ENCODE measurements around the gene PNPLA3. TPM values are rescaled to one million over a fixed set of nuclear protein-coding genes. Genes with fewer than 3 reads are reported as not detected.

The PNPLA3 gene
- total RNA-seq, 1 donor from 2014 or later: 0.29 TPM

- intact Hi-C loops (cut with micrococcal nuclease): loop anchor here (2.0 kb wide), 1 partner anchor 25 kb away; no protein-coding TSS in a partner anchor
Measured at GRCh38 chr22:43922123-43922522, 1.5 kb upstream of the PNPLA3 start.

- intact Hi-C loops (cut with micrococcal nuclease): loop anchor here (1.0 to 2.0 kb wide), 3 partner anchors 24 to 111 kb away; partner anchors contain the start of genes EFCAB6 and SAMM50
Measured at GRCh38 chr22:43923191-43923590, 414 bp upstream of the PNPLA3 start.

GRCh38 chr22:43924877-43925276 is 1.3 kb downstream of the PNPLA3 start:
- intact Hi-C loops (cut with micrococcal nuclease): no loop called here

GRCh38 chr22:43925433-43926348 is 2.1 kb downstream of the PNPLA3 start:
- intact Hi-C loops (cut with micrococcal nuclease): no loop called here

- intact Hi-C loops (cut with micrococcal nuclease): no loop called here
Measured at GRCh38 chr22:43926349-43926710, 2.7 kb downstream of the PNPLA3 start.

- intact Hi-C loops (cut with micrococcal nuclease): no loop called here
Measured at GRCh38 chr22:43928468-43928867, 4.9 kb downstream of the PNPLA3 start.

- intact Hi-C loops (cut with micrococcal nuclease): no loop called here
Measured at GRCh38 chr22:43928908-43929307, 5.3 kb downstream of the PNPLA3 start.

GRCh38 chr22:43931771-43932170 is 8.2 kb downstream of the PNPLA3 start:
- intact Hi-C loops (cut with micrococcal nuclease): no loop called here

- intact Hi-C loops (cut with micrococcal nuclease): no loop called here
Measured at GRCh38 chr22:43941449-43941848, 17.8 kb downstream of the PNPLA3 start.

GRCh38 chr22:43944670-43945430 is 21.2 kb downstream of the PNPLA3 start:
- intact Hi-C loops (cut with micrococcal nuclease): no loop called here

GRCh38 chr22:43945632-43946383 is 22.2 kb downstream of the PNPLA3 start:
- intact Hi-C loops (cut with micrococcal nuclease): loop anchor here (1.0 to 2.0 kb wide), 3 partner anchors 23 to 681 kb away; partner anchors contain the start of gene PNPLA3

GRCh38 chr22:43946384-43946667 is 22.7 kb downstream of the PNPLA3 start:
- intact Hi-C loops (cut with micrococcal nuclease): loop anchor here (1.0 to 2.0 kb wide), 3 partner anchors 24 to 680 kb away; partner anchors contain the start of gene PNPLA3

GRCh38 chr22:43948836-43949406 is 25.3 kb downstream of the PNPLA3 start:
- intact Hi-C loops (cut with micrococcal nuclease): no loop called here

GRCh38 chr22:43951391-43951790 is 27.8 kb downstream of the PNPLA3 start:
- intact Hi-C loops (cut with micrococcal nuclease): loop anchor here (10.0 kb wide), 1 partner anchor 543 kb away; the partner anchor contains the start of gene RTL6

- intact Hi-C loops (cut with micrococcal nuclease): loop anchor here (10.0 kb wide), 1 partner anchor 543 kb away; the partner anchor contains the start of gene RTL6
Measured at GRCh38 chr22:43951966-43952365, 28.4 kb downstream of the PNPLA3 start.

GRCh38 chr22:43953988-43954785 is 30.6 kb downstream of the PNPLA3 start:
- intact Hi-C loops (cut with micrococcal nuclease): loop anchor here (2.0 to 10.0 kb wide), 4 partner anchors 39 to 541 kb away; partner anchors contain the start of genes PARVG and RTL6

- intact Hi-C loops (cut with micrococcal nuclease): loop anchor here (1.0 to 10.0 kb wide), 8 partner anchors 32 to 670 kb away; partner anchors contain the start of genes PARVG, PNPLA3 and RTL6
Measured at GRCh38 chr22:43955040-43955882, 31.7 kb downstream of the PNPLA3 start, which contains the start of gene SAMM50. TSS of gene SAMM50 (plus strand) at chr22:43955442. CDS start at chr22:43955578, 136 bp downstream.

- intact Hi-C loops (cut with micrococcal nuclease): loop anchor here (1.0 to 10.0 kb wide), 9 partner anchors 33 to 669 kb away; partner anchors contain the start of genes PARVG, PNPLA3 and RTL6
Measured at GRCh38 chr22:43955883-43956782, 32.5 kb downstream of the PNPLA3 start.
